K562 (cell line): ENCODE results near the gene WASF2. TPM values are rescaled to one million over a fixed set of nuclear protein-coding genes. Genes with fewer than 3 reads are reported as not detected.

ENCODE experiments used
- CSDE1 ChIP-seq, 2 experiments: fragments of 450-650 bp; IDR thresholded peaks; 2 replicates each; pipeline ENCODE4 v1.6.1; 2016; ENCODE audit warnings: mild to moderate bottlenecking in 1 of 2
- CTBP1 ChIP-seq: fragments of 450-650 bp; IDR thresholded peaks from 2 replicates; pipeline ENCODE4 v1.6.1; 2016; ENCODE audit warnings: borderline replicate concordance
- DNMT1 ChIP-seq: fragments of 450-650 bp; IDR thresholded peaks from 2 replicates; pipeline ENCODE4 v1.6.1; 2016; ENCODE audit warnings: antibody characterized with exemption, mild to moderate bottlenecking
- GTF2A2 ChIP-seq: IDR thresholded peaks from 2 replicates; pipeline ENCODE4 v1.6.1; 2016; ENCODE audit warnings: mild to moderate bottlenecking, missing genetic modification characterization, missing compliant biosample characterization
- POLR2B ChIP-seq: fragments of 450-650 bp; IDR thresholded peaks from 2 replicates; pipeline ENCODE4 v1.6.1; 2018; ENCODE audit warnings: low read depth; ENCODE audit not compliant: partially characterized antibody
- ZNF354B ChIP-seq: fragments of 250-450 bp; sonication (Bioruptor Pico); IDR thresholded peaks from 2 replicates; pipeline ENCODE4 v1.4.0; 2020
- ZNF41 ChIP-seq: fragments of 250-450 bp; sonication (Bioruptor Pico); conservative IDR thresholded peaks from 2 replicates; pipeline ENCODE4 v1.4.0; 2020; ENCODE audit warnings: mild to moderate bottlenecking
- polyA plus RNA-seq, 8 experiments: library from polyadenylated mRNA; depleted of rRNA in 4 of 8; stranded (reverse) in 5 of 8; unstranded in 3 of 8; fragments of >200 nt; fragmentation: Nextera tagmentation in 2 of 8; fragmentation: Illumina TruSeq in 1 of 8; extraction: Ambion mirVana in 2 of 8; extraction: Trizol in 1 of 8; gene quantifications; 2 replicates each; pipeline versions ENCODE4 v1.2.1 to v1.2.3, GENCODE V29; 2011 to 2014; ENCODE audit warnings: inconsistent platforms in 1 of 8, missing spikeins in 1 of 8
- total RNA-seq, 7 experiments: library from RNA; depleted of rRNA in 6 of 7; stranded (reverse); fragments of >200 nt in 6 of 7; fragmentation: Illumina TruSeq in 2 of 7; extraction: Trizol in 2 of 7; gene quantifications; 2 replicates each; pipeline versions ENCODE4 v1.2.1 to v1.2.3, GENCODE V29; 2011 to 2021; ENCODE audit warnings: low replicate concordance in 1 of 7
- TF ChIP-seq, protein P1 (sequence below): sonication (generic); formaldehyde crosslinking; IDR thresholded peaks from 2 replicates; pipeline ENCODE4 v1.8.0; 2022; ENCODE audit warnings: missing genetic modification reagents, mild to moderate bottlenecking, borderline replicate concordance
- TF ChIP-seq, protein P2 (sequence below): fragments of 250-450 bp; sonication (Bioruptor Pico); IDR thresholded peaks from 2 replicates; pipeline ENCODE4 v1.4.0; 2020; ENCODE audit warnings: borderline replicate concordance
- TF ChIP-seq, protein P3 (sequence below): fragments of 250-450 bp; sonication (Bioruptor Pico); IDR thresholded peaks from 2 replicates; pipeline ENCODE4 v1.5.0; 2020; ENCODE audit warnings: mild to moderate bottlenecking, borderline replicate concordance

The WASF2 gene
- total and polyA plus RNA-seq, 9 of the 15 experiments (the other 6 are each of a cell fraction or from before 2014, with no cell fraction given) = 8.2 to 163 (median 31.2) TPM

DNA sequence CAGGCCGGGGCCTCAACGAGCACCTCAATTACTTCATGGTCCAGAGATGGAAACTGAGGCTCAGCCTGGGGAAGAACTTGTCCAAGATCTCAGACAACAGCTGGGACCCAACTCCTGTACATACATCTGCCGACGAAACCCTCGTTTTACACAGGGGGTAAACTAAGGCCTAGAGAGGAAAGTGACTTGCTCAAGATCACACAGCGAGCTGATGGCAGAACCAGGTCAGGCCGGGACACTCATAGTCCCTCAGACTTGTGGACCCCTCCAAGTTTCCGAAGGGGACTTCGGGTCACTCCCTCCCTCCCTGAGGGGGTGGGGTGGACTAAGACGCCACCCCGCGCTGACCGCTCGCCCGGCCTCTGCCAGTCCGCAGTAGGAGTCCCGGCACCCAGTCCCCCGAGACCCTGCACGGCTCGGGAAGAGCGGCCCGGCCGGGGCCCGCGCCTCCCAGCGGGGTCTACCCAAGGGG, 430 bp downstream of the WASF2 start (continued):
- TF ChIP-seq POLR2B (no peak), DNMT1 (no peak), ZNF41 (CRISPR knock-in tag) (no peak), ZNF354B (CRISPR knock-in tag) (no peak), CTBP1 (peak; percentile 55; the same call in 1 of the 2 replicates), CSDE1 (IDR thresholded peaks at IDR 0.05) (no peak), GTF2A2 (no peak; the same call in 1 of the 2 replicates)
- TF ChIP-seq, protein P1, sequence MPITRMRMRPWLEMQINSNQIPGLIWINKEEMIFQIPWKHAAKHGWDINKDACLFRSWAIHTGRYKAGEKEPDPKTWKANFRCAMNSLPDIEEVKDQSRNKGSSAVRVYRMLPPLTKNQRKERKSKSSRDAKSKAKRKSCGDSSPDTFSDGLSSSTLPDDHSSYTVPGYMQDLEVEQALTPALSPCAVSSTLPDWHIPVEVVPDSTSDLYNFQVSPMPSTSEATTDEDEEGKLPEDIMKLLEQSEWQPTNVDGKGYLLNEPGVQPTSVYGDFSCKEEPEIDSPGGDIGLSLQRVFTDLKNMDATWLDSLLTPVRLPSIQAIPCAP (CRISPR knock-in tag) = peak; percentile 81; the same call in 1 of the 2 replicates
- TF ChIP-seq, protein P2, sequence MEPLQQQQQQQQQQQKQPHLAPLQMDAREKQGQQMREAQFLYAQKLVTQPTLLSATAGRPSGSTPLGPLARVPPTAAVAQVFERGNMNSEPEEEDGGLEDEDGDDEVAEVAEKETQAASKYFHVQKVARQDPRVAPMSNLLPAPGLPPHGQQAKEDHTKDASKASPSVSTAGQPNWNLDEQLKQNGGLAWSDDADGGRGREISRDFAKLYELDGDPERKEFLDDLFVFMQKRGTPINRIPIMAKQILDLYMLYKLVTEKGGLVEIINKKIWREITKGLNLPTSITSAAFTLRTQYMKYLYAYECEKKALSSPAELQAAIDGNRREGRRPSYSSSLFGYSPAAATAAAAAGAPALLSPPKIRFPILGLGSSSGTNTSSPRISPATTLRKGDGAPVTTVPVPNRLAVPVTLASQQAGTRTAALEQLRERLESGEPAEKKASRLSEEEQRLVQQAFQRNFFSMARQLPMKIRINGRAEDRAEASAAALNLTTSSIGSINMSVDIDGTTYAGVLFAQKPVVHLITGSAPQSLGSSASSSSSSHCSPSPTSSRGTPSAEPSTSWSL (CRISPR knock-in tag) = peak; percentile 28; the same call in 1 of the 2 replicates
- TF ChIP-seq, protein P3, sequence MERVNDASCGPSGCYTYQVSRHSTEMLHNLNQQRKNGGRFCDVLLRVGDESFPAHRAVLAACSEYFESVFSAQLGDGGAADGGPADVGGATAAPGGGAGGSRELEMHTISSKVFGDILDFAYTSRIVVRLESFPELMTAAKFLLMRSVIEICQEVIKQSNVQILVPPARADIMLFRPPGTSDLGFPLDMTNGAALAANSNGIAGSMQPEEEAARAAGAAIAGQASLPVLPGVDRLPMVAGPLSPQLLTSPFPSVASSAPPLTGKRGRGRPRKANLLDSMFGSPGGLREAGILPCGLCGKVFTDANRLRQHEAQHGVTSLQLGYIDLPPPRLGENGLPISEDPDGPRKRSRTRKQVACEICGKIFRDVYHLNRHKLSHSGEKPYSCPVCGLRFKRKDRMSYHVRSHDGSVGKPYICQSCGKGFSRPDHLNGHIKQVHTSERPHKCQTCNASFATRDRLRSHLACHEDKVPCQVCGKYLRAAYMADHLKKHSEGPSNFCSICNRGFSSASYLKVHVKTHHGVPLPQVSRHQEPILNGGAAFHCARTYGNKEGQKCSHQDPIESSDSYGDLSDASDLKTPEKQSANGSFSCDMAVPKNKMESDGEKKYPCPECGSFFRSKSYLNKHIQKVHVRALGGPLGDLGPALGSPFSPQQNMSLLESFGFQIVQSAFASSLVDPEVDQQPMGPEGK (CRISPR knock-in tag) = no peak
- TF ChIP-seq, all 486 proteins: peak for 43
